ENCODE results near the gene TNIP1. TPM values are rescaled to one million over a fixed set of nuclear protein-coding genes. Genes with fewer than 3 reads are reported as not detected.
A peak's percentile ranks its signal among the peaks of the same experiment; 100 is the strongest.

Gene TNIP1
- total and polyA plus RNA-seq, 5 donors from 2014 or later: 46.9 to 259 (median 61.4) TPM

DNA sequence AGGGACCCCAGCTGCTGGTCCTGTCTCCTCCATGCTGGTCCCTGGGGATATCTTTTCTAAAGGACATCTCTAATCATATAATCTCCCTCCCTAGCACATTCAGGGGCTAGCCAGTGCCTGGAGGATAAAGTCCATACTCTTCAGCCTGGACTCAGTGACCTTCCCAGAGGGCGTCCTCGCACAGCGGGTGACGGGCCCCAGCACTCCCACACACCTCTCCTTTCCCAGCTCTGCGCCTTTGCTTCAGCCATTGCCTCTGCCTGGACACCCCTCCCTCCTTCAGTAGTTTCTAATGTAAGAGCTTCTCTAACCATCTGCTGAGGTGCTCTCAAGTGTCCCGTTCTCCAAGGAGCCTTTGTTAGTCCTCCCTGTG lies 15.2 kb upstream of the TNIP1 start:
- peaks cover 30% of the 10 kb centered on the region for H3K4me1 ChIP-seq (ENCODE audit: control insufficient read depth, insufficient read depth, low read length, poor library complexity, severe bottlenecking)
- H3K36me3 ChIP-seq (ENCODE audit: control insufficient read depth, insufficient read depth, low read length): peaks cover 21% of the 10 kb centered on the region
- Mint-ChIP-seq H3K27me3 (no peaks in the 10 kb centered on the region), H3K27ac (peak overlapping the region; percentile 79 to 96 (median 85)), H3K4me1 (peaks cover 0 to 68% (median 54%) of the 10 kb centered on the region in 4 donors), H3K4me3 (peak overlapping the region in 2 of 4 donors; percentile 52 to 55), H3K36me3 (peaks cover 14% of the 10 kb centered on the region), H3K9me3 (no peaks in the 10 kb centered on the region)
- no peak overlapping the region for H3K4me3 ChIP-seq (ENCODE audit: low read depth, low read length)
- no peak overlapping the region for H3K27ac ChIP-seq (ENCODE audit: insufficient read depth, low read length, poor library complexity, severe bottlenecking)
- H3K9me3 ChIP-seq (ENCODE audit: control insufficient read depth in 2 of 2, low read length in 2 of 2): no peaks in the 10 kb centered on the region
- H3K27me3 ChIP-seq (ENCODE audit: control insufficient read depth, insufficient read depth, low read length): no peaks in the 10 kb centered on the region
- ATAC-seq (ENCODE audit: low read depth in 2 of 2) (no peak), DNase-seq (no peak)

DNA sequence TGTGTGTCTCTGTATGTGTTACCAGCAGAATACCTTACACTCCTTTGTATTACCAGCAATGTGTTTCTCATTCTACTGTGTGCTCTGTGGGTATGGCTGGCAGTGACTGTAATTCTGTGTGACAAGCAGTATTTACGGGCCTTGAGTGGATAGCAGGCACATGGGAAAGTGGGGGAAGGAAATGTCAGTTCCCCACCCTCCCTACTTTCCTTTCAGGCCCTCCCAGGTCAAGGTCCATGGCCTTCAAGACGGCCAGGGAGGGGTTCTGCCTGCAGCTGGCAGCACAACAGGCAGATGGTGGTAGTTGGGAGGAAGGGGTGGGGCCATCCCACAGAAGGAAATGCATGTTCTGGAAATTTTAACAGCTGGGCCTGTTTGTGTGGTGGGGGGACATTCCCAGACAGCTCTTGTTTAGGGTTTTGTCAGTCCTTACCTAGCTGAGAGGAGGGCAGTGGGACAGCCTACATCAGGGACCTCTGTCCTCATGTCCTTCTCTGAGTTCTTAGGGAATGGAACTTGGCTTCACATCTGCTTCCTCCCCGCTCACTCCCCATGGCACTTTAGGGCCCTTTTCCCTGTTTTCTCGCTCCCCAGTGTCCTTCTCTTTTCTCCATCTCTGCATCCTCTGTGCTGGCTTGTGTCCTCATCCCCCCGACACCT lies 14.6 kb upstream of the TNIP1 start:
- no peaks in the 10 kb centered on the region for H3K27me3 Mint-ChIP-seq
- no peak overlapping the region for H3K4me3 ChIP-seq (ENCODE audit: low read depth, low read length)
- no peak for ATAC-seq (ENCODE audit: low read depth in 2 of 2)
- peak overlapping the region; percentile 35 for H3K27ac ChIP-seq (ENCODE audit: insufficient read depth, low read length, poor library complexity, severe bottlenecking)
- H3K27me3 ChIP-seq (ENCODE audit: control insufficient read depth, insufficient read depth, low read length): no peaks in the 10 kb centered on the region
- peak overlapping the region in 3 of 4 donors; percentile 40 to 55 (median 52) for H3K4me3 Mint-ChIP-seq
- peaks cover 16% of the 10 kb centered on the region for H3K36me3 ChIP-seq (ENCODE audit: control insufficient read depth, insufficient read depth, low read length)
- DNase-seq: no peak
- peak overlapping the region; percentile 79 to 96 (median 85) for H3K27ac Mint-ChIP-seq
- H3K9me3 Mint-ChIP-seq: no peaks in the 10 kb centered on the region
- no peaks in the 10 kb centered on the region for H3K9me3 ChIP-seq (ENCODE audit: control insufficient read depth in 2 of 2, low read length in 2 of 2)
- H3K4me1 Mint-ChIP-seq: peaks cover 0 to 68% (median 53%) of the 10 kb centered on the region in 4 donors
- peaks cover 9% of the 10 kb centered on the region for H3K36me3 Mint-ChIP-seq
- peaks cover 30% of the 10 kb centered on the region for H3K4me1 ChIP-seq (ENCODE audit: control insufficient read depth, insufficient read depth, low read length, poor library complexity, severe bottlenecking)

DNA sequence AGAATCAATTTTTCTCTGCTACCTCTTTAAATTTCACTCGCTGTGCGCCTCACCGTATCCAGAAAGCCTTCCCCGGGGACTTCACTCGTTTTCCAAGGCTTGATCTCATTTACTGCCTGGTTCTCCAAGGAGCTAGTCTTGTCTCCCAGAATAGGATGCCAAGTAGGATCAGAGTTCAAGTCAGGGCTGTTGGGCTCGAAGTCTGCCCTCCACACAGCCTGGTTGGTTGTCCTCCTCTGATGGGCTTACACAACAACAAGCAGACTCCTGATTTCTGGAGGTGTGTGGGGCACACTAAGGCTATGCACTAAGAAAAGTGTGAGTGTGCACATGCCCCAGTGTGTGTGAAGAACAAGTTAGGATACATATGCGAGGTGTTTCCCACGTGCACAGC lies 14.0 kb upstream of the TNIP1 start:
- H3K27me3 Mint-ChIP-seq: no peaks in the 10 kb centered on the region
- Histone ChIP-seq H3K4me3 (ENCODE audit: low read depth, low read length) (peak overlapping the region; percentile 23), H3K4me1 (ENCODE audit: control insufficient read depth, insufficient read depth, low read length, poor library complexity, severe bottlenecking) (peaks cover 30% of the 10 kb centered on the region), H3K9me3 (ENCODE audit: control insufficient read depth in 2 of 2, low read length in 2 of 2) (no peaks in the 10 kb centered on the region), H3K27me3 (ENCODE audit: control insufficient read depth, insufficient read depth, low read length) (no peaks in the 10 kb centered on the region), H3K27ac (ENCODE audit: insufficient read depth, low read length, poor library complexity, severe bottlenecking) (peak overlapping the region; percentile 35), H3K36me3 (ENCODE audit: control insufficient read depth, insufficient read depth, low read length) (peaks cover 11% of the 10 kb centered on the region)
- no peak for DNase-seq
- H3K4me3 Mint-ChIP-seq: peak overlapping the region; percentile 6 to 55 (median 22)
- peak overlapping the region; percentile 39 to 81 (median 42) for H3K27ac Mint-ChIP-seq
- H3K36me3 Mint-ChIP-seq: peaks cover 4% of the 10 kb centered on the region
- H3K4me1 Mint-ChIP-seq: peaks cover 0 to 68% (median 49%) of the 10 kb centered on the region in 4 donors
- H3K9me3 Mint-ChIP-seq: no peaks in the 10 kb centered on the region
- ATAC-seq (ENCODE audit: low read depth in 2 of 2): no peak

DNA sequence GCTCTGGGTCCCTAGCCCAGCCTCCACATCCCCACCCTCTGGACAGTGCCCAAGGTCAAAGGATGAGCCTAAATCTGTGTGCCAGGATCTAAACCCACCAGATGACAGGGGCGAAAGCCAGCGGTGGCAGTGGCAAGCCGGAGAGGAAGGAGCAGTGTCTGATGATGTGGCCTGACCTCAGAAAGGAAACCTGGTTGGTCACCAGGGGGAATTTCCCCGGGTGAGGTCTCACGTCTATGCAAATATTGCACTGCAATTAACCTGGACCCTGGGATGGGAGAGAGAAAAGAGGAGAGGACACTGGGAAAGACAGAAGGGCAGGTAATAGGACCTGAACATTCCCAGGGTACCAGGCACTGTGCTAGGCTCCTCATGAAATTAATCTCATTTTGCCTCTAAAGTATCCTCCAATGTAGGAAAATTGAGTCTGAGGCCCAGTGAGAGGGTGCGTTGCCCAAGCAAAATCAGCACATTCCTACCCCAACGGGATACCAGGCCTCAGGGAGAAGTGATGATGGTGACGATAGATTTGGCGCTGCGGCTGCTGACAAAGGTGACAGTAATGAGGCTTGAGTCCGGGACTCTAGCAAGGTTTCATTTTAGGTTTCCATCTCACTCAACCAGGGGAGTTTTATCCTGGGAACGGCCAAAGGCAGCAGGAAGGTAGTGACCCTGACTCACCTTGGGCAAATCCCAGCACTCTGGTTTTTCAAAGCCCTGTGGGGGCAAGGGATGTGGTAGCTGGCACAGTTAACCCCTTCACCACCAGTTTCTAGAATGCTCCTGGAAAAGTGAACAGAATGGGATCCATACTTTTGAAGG lies 13.4 kb upstream of the TNIP1 start:
- Mint-ChIP-seq H3K9me3 (no peaks in the 10 kb centered on the region), H3K36me3 (peaks cover under 1% of the 10 kb centered on the region), H3K4me3 (peak overlapping the region; percentile 56 to 80 (median 63)), H3K27ac (peak overlapping the region; percentile 81 to 88 (median 83)), H3K27me3 (no peaks in the 10 kb centered on the region), H3K4me1 (peaks cover 0 to 67% (median 48%) of the 10 kb centered on the region in 4 donors)
- DNase-seq: peak in 2 of 3 donors; percentile 38 to 42
- ATAC-seq (ENCODE audit: low read depth in 2 of 2): peak; percentile 44 to 53
- no peaks in the 10 kb centered on the region for H3K9me3 ChIP-seq (ENCODE audit: control insufficient read depth in 2 of 2, low read length in 2 of 2)
- peak overlapping the region; percentile 23 for H3K4me3 ChIP-seq (ENCODE audit: low read depth, low read length)
- peaks cover 30% of the 10 kb centered on the region for H3K4me1 ChIP-seq (ENCODE audit: control insufficient read depth, insufficient read depth, low read length, poor library complexity, severe bottlenecking)
- H3K27me3 ChIP-seq (ENCODE audit: control insufficient read depth, insufficient read depth, low read length): no peaks in the 10 kb centered on the region
- peak overlapping the region; percentile 53 for H3K27ac ChIP-seq (ENCODE audit: insufficient read depth, low read length, poor library complexity, severe bottlenecking)
- peaks cover 8% of the 10 kb centered on the region for H3K36me3 ChIP-seq (ENCODE audit: control insufficient read depth, insufficient read depth, low read length)

DNA sequence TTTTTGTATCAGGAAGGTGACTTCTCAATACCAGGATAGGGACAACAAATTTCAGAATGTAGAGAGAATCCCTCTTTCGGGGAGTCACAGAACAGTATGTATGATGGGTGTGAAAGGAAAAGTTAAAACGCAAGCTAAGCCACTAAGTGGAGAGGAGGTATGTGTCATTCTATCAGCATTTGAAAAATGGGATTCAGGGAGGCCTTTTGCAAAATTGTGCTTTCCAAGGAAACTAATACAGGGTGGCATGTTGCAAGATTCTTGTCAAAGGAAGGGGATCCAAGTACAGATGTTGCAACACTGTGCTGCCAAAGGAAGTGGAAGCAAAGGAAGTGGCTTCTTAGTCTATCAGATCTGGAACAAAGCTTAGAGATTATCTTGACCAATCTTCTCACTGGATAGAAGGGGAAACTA lies 12.6 kb upstream of the TNIP1 start:
- no peak for DNase-seq
- peak overlapping the region; percentile 23 for H3K4me3 ChIP-seq (ENCODE audit: low read depth, low read length)
- H3K27ac Mint-ChIP-seq: peak overlapping the region; percentile 81 to 88 (median 83)
- H3K27ac ChIP-seq (ENCODE audit: insufficient read depth, low read length, poor library complexity, severe bottlenecking): peak overlapping the region; percentile 53
- H3K9me3 Mint-ChIP-seq: no peaks in the 10 kb centered on the region
- H3K27me3 ChIP-seq (ENCODE audit: control insufficient read depth, insufficient read depth, low read length): no peaks in the 10 kb centered on the region
- peaks cover 30% of the 10 kb centered on the region for H3K4me1 ChIP-seq (ENCODE audit: control insufficient read depth, insufficient read depth, low read length, poor library complexity, severe bottlenecking)
- H3K36me3 Mint-ChIP-seq: no peaks in the 10 kb centered on the region
- no peaks in the 10 kb centered on the region for H3K9me3 ChIP-seq (ENCODE audit: control insufficient read depth in 2 of 2, low read length in 2 of 2)
- no peaks in the 10 kb centered on the region for H3K27me3 Mint-ChIP-seq
- ATAC-seq (ENCODE audit: low read depth in 2 of 2): peak in 1 of 2 donors; percentile 33
- peaks cover 5% of the 10 kb centered on the region for H3K36me3 ChIP-seq (ENCODE audit: control insufficient read depth, insufficient read depth, low read length)
- H3K4me1 Mint-ChIP-seq: peaks cover 0 to 61% (median 43%) of the 10 kb centered on the region in 4 donors
- peak overlapping the region; percentile 17 to 80 (median 54) for H3K4me3 Mint-ChIP-seq

DNA sequence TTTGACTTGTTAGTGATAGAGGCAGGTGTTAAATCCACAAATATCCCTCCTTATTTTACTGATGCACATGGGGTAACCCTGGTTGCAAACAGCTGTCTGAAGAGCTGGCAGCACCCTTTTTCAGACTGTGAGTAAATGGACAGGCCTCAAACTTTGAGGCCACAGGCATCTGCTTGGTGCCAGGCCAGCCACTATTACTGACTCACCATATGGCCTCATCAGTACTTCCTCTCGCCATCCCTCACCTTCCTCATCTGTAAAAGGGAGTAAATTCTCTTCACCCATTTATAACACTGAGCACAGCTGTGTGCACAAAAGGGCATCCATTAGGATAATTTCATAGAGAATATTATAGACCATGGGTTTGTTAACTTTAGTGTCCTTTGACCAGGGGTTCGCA lies 11.9 kb upstream of the TNIP1 start:
- ATAC-seq (ENCODE audit: low read depth in 2 of 2): no peak
- no peaks in the 10 kb centered on the region for H3K36me3 Mint-ChIP-seq
- H3K4me1 Mint-ChIP-seq: peaks cover 0 to 56% (median 42%) of the 10 kb centered on the region in 4 donors
- H3K9me3 Mint-ChIP-seq: no peaks in the 10 kb centered on the region
- H3K36me3 ChIP-seq (ENCODE audit: control insufficient read depth, insufficient read depth, low read length): no peaks in the 10 kb centered on the region
- H3K4me3 Mint-ChIP-seq: no peak overlapping the region
- H3K4me3 ChIP-seq (ENCODE audit: low read depth, low read length): no peak overlapping the region
- H3K27me3 Mint-ChIP-seq: no peaks in the 10 kb centered on the region
- peaks cover 30% of the 10 kb centered on the region for H3K4me1 ChIP-seq (ENCODE audit: control insufficient read depth, insufficient read depth, low read length, poor library complexity, severe bottlenecking)
- H3K27ac Mint-ChIP-seq: peak overlapping the region in 1 of 3 donors; percentile 15
- H3K9me3 ChIP-seq (ENCODE audit: control insufficient read depth in 2 of 2, low read length in 2 of 2): no peaks in the 10 kb centered on the region
- no peak overlapping the region for H3K27ac ChIP-seq (ENCODE audit: insufficient read depth, low read length, poor library complexity, severe bottlenecking)
- no peaks in the 10 kb centered on the region for H3K27me3 ChIP-seq (ENCODE audit: control insufficient read depth, insufficient read depth, low read length)
- DNase-seq: no peak

DNA sequence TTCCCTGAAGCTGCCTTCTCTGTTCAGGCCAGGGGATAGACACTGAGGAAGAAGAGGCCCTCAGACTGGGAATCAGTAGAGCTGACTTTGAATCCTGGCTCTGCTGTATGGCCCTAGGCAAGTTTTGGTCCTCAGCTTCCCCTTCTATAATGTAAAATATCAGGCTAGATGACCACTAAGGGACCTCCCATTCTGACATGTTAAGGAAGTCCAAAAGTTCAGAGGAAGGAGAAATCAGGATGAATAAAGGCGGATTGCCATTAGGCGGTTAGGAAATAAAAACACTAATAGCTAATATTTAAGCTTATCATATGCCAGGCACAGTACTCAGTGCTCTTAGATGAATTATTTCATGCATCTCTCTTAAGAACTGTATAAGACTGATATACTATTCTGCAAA lies 8.9 kb upstream of the TNIP1 start:
- Mint-ChIP-seq H3K27me3 (no peaks in the 10 kb centered on the region), H3K4me1 (peaks cover 10 to 61% (median 40%) of the 10 kb centered on the region in 4 donors), H3K27ac (no peak overlapping the region), H3K36me3 (no peaks in the 10 kb centered on the region), H3K4me3 (peak overlapping the region in 1 of 4 donors; percentile 51), H3K9me3 (no peaks in the 10 kb centered on the region)
- DNase-seq (no peak), ATAC-seq (ENCODE audit: low read depth in 2 of 2) (no peak)
- Histone ChIP-seq H3K36me3 (ENCODE audit: control insufficient read depth, insufficient read depth, low read length) (no peaks in the 10 kb centered on the region), H3K4me3 (ENCODE audit: low read depth, low read length) (no peak overlapping the region), H3K9me3 (ENCODE audit: control insufficient read depth in 2 of 2, low read length in 2 of 2) (no peaks in the 10 kb centered on the region), H3K27me3 (ENCODE audit: control insufficient read depth, insufficient read depth, low read length) (no peaks in the 10 kb centered on the region), H3K4me1 (ENCODE audit: control insufficient read depth, insufficient read depth, low read length, poor library complexity, severe bottlenecking) (peaks cover 47% of the 10 kb centered on the region), H3K27ac (ENCODE audit: insufficient read depth, low read length, poor library complexity, severe bottlenecking) (no peak overlapping the region)

Measured in CD4-positive, CD25-positive, alpha-beta regulatory T cell (primary cell).